Measurements from ENCODE around the gene ZNF23.

ZNF23 gene

DNA sequence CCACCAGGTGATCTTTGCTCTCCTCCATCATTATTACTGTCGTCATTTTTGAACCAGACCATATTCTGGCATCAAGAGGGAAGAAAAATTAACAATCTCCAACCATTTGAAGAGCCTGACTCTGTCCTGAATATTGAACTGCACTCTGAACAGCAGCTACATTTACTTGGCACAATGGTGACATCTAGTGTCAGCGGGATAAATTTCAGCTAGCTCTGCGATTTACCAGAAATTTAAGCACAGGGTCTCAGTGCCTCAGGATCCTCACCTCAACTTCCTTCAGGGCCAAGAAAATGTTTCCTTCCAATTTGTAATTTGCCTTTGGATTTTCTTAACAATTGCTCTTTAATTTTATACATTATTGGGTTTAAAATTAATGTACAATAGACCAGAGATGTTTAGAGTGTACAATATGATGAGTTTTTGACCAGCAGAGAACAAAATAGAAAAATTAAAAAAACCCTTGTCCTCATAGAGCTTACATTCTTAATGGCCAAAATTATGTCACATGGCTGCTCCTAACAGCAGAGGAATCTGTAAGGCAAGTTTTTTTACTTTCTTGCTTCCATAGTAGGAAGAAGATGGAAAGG lies 37.8 kb upstream of the ZNF23 start:
- POLR2A ChIA-PET: no interaction called here
- CTCF ChIA-PET: interaction anchor here (0.8 to 10.7 kb wide), 38 partner anchors 10 to 975 kb away, joined by 3 to 353 read pairs (median 5); partner anchors contain the start of genes CALB2, CHST4, ZNF19 and ZNF23
- DNase-seq (ENCODE audit: low read depth, low spot score): no peak
- TF ChIP-seq, protein P1, sequence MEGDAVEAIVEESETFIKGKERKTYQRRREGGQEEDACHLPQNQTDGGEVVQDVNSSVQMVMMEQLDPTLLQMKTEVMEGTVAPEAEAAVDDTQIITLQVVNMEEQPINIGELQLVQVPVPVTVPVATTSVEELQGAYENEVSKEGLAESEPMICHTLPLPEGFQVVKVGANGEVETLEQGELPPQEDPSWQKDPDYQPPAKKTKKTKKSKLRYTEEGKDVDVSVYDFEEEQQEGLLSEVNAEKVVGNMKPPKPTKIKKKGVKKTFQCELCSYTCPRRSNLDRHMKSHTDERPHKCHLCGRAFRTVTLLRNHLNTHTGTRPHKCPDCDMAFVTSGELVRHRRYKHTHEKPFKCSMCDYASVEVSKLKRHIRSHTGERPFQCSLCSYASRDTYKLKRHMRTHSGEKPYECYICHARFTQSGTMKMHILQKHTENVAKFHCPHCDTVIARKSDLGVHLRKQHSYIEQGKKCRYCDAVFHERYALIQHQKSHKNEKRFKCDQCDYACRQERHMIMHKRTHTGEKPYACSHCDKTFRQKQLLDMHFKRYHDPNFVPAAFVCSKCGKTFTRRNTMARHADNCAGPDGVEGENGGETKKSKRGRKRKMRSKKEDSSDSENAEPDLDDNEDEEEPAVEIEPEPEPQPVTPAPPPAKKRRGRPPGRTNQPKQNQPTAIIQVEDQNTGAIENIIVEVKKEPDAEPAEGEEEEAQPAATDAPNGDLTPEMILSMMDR (IDR thresholded peaks at IDR 0.05; ENCODE audit: insufficient read depth, low read length, missing control alignments): peak; percentile 63
- no peak overlapping the region for H3K4me3 ChIP-seq (ENCODE audit: low read depth, low read length)

DNA sequence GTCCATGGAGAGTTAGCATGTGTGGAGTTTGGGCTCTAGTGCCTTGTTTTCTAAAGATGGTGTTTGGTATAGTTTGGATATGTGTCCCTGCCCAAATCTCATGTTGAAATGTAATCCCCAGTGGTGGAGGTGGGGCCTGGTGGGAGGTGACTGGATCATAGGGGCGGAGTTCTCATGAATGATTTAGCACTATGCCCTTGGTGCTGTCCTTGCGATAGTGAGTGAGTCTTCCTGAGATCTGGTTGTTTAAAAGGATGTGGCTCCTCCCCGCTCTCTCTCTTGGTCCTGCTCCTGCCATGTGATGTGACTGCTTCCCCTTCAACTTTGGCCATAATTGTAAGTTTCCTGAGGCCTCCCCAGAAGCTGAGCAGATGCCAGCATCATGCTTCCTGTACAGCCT lies 36.0 kb upstream of the ZNF23 start:
- H3K4me3 ChIP-seq (ENCODE audit: low read depth, low read length): no peak overlapping the region
- POLR2A ChIA-PET: no interaction called here
- DNase-seq (ENCODE audit: low read depth, low spot score): no peak
- TF ChIP-seq, protein P1 (IDR thresholded peaks at IDR 0.05; ENCODE audit: insufficient read depth, low read length, missing control alignments): no peak
- CTCF ChIA-PET: interaction anchor here (0.9 to 10.7 kb wide), 11 partner anchors 8 to 140 kb away, joined by 3 to 353 read pairs (median 9); partner anchors contain the start of genes CALB2 and ZNF19

- POLR2A ChIA-PET: no interaction called here
- TF ChIP-seq, protein P1 (IDR thresholded peaks at IDR 0.05; ENCODE audit: insufficient read depth, low read length, missing control alignments): no peak
- DNase-seq (ENCODE audit: low read depth, low spot score): no peak
- H3K4me3 ChIP-seq (ENCODE audit: low read depth, low read length): no peak overlapping the region
- CTCF ChIA-PET: interaction anchor here (0.9 to 8.9 kb wide), 6 partner anchors 7 to 79 kb away, joined by 3 to 173 read pairs (median 10); no protein-coding TSS in a partner anchor
Measured at GRCh38 chr16:71493213-71493612, 31.2 kb upstream of the ZNF23 start.

- POLR2A ChIA-PET: no interaction called here
- H3K4me3 ChIP-seq (ENCODE audit: low read depth, low read length): no peak overlapping the region
- TF ChIP-seq, protein P1 (IDR thresholded peaks at IDR 0.05; ENCODE audit: insufficient read depth, low read length, missing control alignments): no peak
- CTCF ChIA-PET: interaction anchor here (0.9 to 8.9 kb wide), 6 partner anchors 8 to 79 kb away, joined by 3 to 173 read pairs (median 10); no protein-coding TSS in a partner anchor
- no peak for DNase-seq (ENCODE audit: low read depth, low spot score)
Measured at GRCh38 chr16:71492786-71493185, 30.7 kb upstream of the ZNF23 start.

- TF ChIP-seq, protein P1 (IDR thresholded peaks at IDR 0.05; ENCODE audit: insufficient read depth, low read length, missing control alignments): no peak
- CTCF ChIA-PET: interaction anchor here (0.8 to 8.9 kb wide), 5 partner anchors 9 to 77 kb away, joined by 3 to 173 read pairs (median 4); no protein-coding TSS in a partner anchor
- H3K4me3 ChIP-seq (ENCODE audit: low read depth, low read length): no peak overlapping the region
- no peak for DNase-seq (ENCODE audit: low read depth, low spot score)
- POLR2A ChIA-PET: no interaction called here
Measured at GRCh38 chr16:71491054-71491453, 29.0 kb upstream of the ZNF23 start.

DNA sequence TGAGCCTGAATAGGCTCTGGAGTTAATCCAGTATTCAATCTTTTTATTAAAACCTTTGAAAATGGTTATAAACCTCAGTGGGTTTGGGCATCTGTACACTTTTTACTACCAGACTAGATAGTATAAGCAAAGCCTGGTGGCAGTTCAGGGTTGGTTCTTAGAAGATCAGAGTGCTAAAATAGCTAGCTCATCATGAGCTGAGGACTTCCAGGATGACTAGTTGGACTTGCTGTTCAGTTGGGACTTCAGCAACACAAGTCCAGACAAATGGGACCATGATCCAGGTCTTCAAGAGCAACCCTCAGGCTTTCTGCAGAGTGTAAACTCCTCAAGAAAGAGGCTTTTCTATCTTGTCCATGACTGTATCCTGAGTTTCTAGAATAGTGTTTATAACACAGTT lies 28.3 kb upstream of the ZNF23 start:
- POLR2A ChIA-PET: no interaction called here
- CTCF ChIA-PET: interaction anchor here (0.6 to 8.9 kb wide), 3 partner anchors 10 to 121 kb away, joined by 3 to 173 read pairs (median 57); no protein-coding TSS in a partner anchor

More for the DNA sequence above, 28.3 kb upstream of the ZNF23 start:
- no peak for DNase-seq (ENCODE audit: low read depth, low spot score)
- TF ChIP-seq, protein P1 (IDR thresholded peaks at IDR 0.05; ENCODE audit: insufficient read depth, low read length, missing control alignments): no peak
- H3K4me3 ChIP-seq (ENCODE audit: low read depth, low read length): no peak overlapping the region

All from AG04449 (cell line).